Endothelial cell (in vitro differentiated cells): ENCODE data around the gene CLDN9. TPM values are rescaled to one million over a fixed set of nuclear protein-coding genes. Genes with fewer than 3 reads are reported as not detected.

ENCODE experiments used
- DNase-seq: peaks from one replicate; pipeline ENCODE4 v3.0.0; 2021; ENCODE audit warnings: low spot score
- H3K27ac Mint-ChIP-seq: one replicate; pipeline ENCODE4 v1.8.0; 2021; ENCODE audit warnings: mixed read lengths, inconsistent platforms; ENCODE audit not compliant: unreplicated experiment
- H3K27me3 Mint-ChIP-seq: one replicate; pipeline ENCODE4 v1.8.0; 2021; ENCODE audit warnings: mild to moderate bottlenecking, moderate library complexity, mixed read lengths, inconsistent platforms; ENCODE audit not compliant: unreplicated experiment
- H3K36me3 Mint-ChIP-seq: one replicate; pipeline ENCODE4 v1.8.0; 2021; ENCODE audit warnings: mild to moderate bottlenecking, low read depth, mixed read lengths, inconsistent platforms; ENCODE audit not compliant: unreplicated experiment
- H3K4me1 Mint-ChIP-seq: one replicate; pipeline ENCODE4 v1.8.0; 2021; ENCODE audit warnings: mild to moderate bottlenecking, mixed read lengths, inconsistent platforms; ENCODE audit not compliant: unreplicated experiment
- H3K4me3 Mint-ChIP-seq: one replicate; pipeline ENCODE4 v1.8.0; 2021; ENCODE audit warnings: mild to moderate bottlenecking, mixed read lengths, inconsistent platforms; ENCODE audit not compliant: unreplicated experiment
- H3K9me3 Mint-ChIP-seq: one replicate; pipeline ENCODE4 v1.8.0; 2021; ENCODE audit warnings: mixed read lengths, inconsistent platforms; ENCODE audit not compliant: unreplicated experiment
- CTCF ChIP-seq: fragments of 200-600 bp; sonication (generic); IDR thresholded peaks from one replicate; pipeline ENCODE4 v1.5.0; 2021; ENCODE audit warnings: antibody characterized with exemption; ENCODE audit not compliant: unreplicated experiment
- total RNA-seq: library from RNA; stranded (reverse); fragmentation: NEBNext Ultra II Directional; extraction: Animal tissue kit (Norgen Biotek cat#: 25700); gene quantifications from one replicate; pipeline ENCODE4 v1.2.1, GENCODE V29; 2021; ENCODE audit not compliant: unreplicated experiment

CLDN9 gene
- total RNA-seq, 1 donor from 2014 or later = not detected

GRCh38 chr16:2985462-2985861 is 27.3 kb upstream of the CLDN9 start:
- no peak overlapping the region for H3K27ac Mint-ChIP-seq
- H3K4me3 Mint-ChIP-seq = no peak overlapping the region
- peaks cover 7% of the 10 kb centered on the region for H3K27me3 Mint-ChIP-seq
- no peaks in the 10 kb centered on the region for H3K36me3 Mint-ChIP-seq
- DNase-seq = no peak
- H3K4me1 Mint-ChIP-seq = peaks cover 13% of the 10 kb centered on the region
- H3K9me3 Mint-ChIP-seq = no peaks in the 10 kb centered on the region
- TF ChIP-seq CTCF = no peak

DNA sequence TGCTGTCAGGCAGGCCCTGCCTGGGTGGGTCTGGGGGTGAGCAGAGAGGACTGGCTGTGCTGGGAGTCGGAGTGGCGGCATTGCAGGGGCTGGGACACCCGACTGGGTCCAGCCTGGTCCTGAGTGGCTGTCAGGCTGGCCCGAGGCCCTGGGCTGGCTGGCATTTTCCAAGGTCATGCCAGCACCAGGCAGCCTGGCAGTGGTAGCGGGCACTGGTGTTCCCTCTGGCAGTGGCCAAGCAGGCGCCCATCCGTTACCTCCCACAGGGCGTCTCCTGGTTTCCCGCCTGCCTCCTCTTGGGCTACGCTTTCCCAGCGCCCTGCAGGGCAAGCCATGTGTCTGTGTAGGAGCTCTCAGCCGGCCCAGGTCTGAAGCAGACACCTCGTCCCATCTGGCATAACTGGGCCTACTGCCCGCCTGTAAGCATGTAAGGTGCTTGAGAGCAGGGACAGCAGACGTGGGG is 26.8 kb upstream of the CLDN9 start:
- Mint-ChIP-seq H3K27ac (no peak overlapping the region), H3K27me3 (peaks cover 7% of the 10 kb centered on the region), H3K36me3 (no peaks in the 10 kb centered on the region), H3K4me3 (no peak overlapping the region), H3K9me3 (no peaks in the 10 kb centered on the region), H3K4me1 (peaks cover 12% of the 10 kb centered on the region)
- no peak for DNase-seq
- TF ChIP-seq CTCF = no peak

DNA sequence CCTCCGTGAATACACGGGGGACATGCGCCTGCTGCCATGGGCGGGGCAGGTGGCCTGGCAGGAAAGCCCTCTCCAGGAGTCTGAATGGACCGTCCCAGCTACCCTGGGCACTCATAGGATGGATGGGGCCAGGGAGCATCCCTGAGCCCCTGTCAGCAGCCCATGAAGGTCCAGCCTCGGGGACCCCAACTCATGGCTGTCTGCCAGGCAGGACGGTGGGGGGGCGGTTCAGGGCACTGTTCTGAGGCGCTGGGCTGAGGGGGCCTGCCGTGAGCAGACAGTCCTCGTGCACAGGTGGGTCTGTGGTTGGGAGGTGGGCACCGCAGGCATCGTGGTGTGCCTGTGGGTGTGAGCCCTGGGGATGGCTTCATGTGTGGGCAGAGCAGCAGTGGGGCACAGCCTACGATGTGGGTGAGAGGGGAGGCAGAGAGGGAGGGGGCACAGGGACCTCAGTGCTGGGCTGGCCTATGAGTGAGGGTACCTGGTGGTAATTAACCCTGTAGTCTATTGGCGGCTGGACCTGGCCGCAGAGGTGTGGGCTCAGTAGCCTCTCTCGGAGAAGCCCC is 26.0 kb upstream of the CLDN9 start:
- peaks cover 4% of the 10 kb centered on the region for H3K27me3 Mint-ChIP-seq
- DNase-seq = no peak
- no peak overlapping the region for H3K4me3 Mint-ChIP-seq
- no peaks in the 10 kb centered on the region for H3K9me3 Mint-ChIP-seq
- no peak overlapping the region for H3K27ac Mint-ChIP-seq
- H3K36me3 Mint-ChIP-seq = no peaks in the 10 kb centered on the region
- no peak for TF ChIP-seq CTCF
- peaks cover 4% of the 10 kb centered on the region for H3K4me1 Mint-ChIP-seq

- no peak for TF ChIP-seq CTCF
- Mint-ChIP-seq H3K4me3 (no peak overlapping the region), H3K4me1 (no peaks in the 10 kb centered on the region), H3K27me3 (peaks cover 2% of the 10 kb centered on the region), H3K36me3 (no peaks in the 10 kb centered on the region), H3K27ac (no peak overlapping the region), H3K9me3 (no peaks in the 10 kb centered on the region)
- no peak for DNase-seq
Observed at GRCh38 chr16:2987286-2987685, 25.4 kb upstream of the CLDN9 start.

DNA sequence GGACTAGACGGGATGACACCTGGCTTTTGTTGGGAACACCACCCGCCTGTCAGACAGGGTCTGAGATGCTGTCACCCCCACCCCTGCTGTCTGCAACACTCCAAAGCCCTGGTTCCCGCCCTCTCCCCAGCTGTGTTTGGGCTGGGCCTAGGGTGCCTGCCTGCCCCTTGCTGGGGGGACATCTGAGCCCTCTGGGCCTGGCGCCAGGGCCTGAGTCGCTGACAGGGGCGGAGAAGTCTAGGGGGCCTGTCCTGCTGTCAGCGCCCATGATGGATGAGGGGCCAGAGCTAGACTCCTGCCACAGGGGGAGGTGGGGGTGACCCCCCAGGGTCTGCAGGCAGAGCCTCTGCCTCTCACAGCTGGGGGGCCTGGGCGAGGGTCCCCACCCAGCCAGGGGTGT is 24.9 kb upstream of the CLDN9 start:
- no peaks in the 10 kb centered on the region for H3K27me3 Mint-ChIP-seq
- no peaks in the 10 kb centered on the region for H3K4me1 Mint-ChIP-seq
- H3K36me3 Mint-ChIP-seq = no peaks in the 10 kb centered on the region
- no peak overlapping the region for H3K4me3 Mint-ChIP-seq
- H3K27ac Mint-ChIP-seq = no peak overlapping the region
- no peaks in the 10 kb centered on the region for H3K9me3 Mint-ChIP-seq
- no peak for TF ChIP-seq CTCF
- no peak for DNase-seq
